Lower lobe of right lung (tissue), 2 donors: ENCODE results near the gene SPAG17. TPM values are rescaled to one million over a fixed set of nuclear protein-coding genes. Genes with fewer than 3 reads are reported as not detected.

Experiments used
- ATAC-seq, 2 donors: fragments of 200-7000 bp; cut with Tn5 transposase; one replicate each; pipeline ENCODE4 v1.9.1; 2020 to 2022; ENCODE audit warnings: mild to moderate bottlenecking in 2 of 2, moderate library complexity in 2 of 2
- DNase-seq: peaks from one replicate; pipeline ENCODE4 v3.0.0-alpha.2; 2020
- H3K27ac ChIP-seq: fragments of 200-600 bp; one replicate; pipeline ENCODE4 v1.8.0; 2022
- H3K27me3 ChIP-seq: fragments of 200-600 bp; one replicate; pipeline ENCODE4 v1.8.0; 2022; ENCODE audit warnings: low read depth
- H3K36me3 ChIP-seq: fragments of 200-600 bp; one replicate; pipeline ENCODE4 v1.8.0; 2022; ENCODE audit warnings: mild to moderate bottlenecking
- H3K4me1 ChIP-seq: fragments of 200-600 bp; one replicate; pipeline ENCODE4 v1.8.0; 2022
- H3K4me3 ChIP-seq: fragments of 200-600 bp; one replicate; pipeline ENCODE4 v1.8.0; 2022; ENCODE audit warnings: mild to moderate bottlenecking
- H3K9me3 ChIP-seq: fragments of 200-600 bp; one replicate; pipeline ENCODE4 v1.8.0; 2022
- CTCF ChIP-seq: fragments of 200-600 bp; IDR thresholded peaks from one replicate; pipeline ENCODE4 v1.8.0; 2022; ENCODE audit warnings: antibody characterized with exemption, mild to moderate bottlenecking
- intact Hi-C: fragments of 100-400 bp; cut with DNase I; formaldehyde crosslinking; loops from one replicate; pipeline ENCODE4 v1.11.0; 2022
- total RNA-seq: library from RNA; stranded (reverse); fragmentation: NEBNext Ultra II Directional; extraction: Animal tissue kit (Norgen Biotek cat#: 25700); gene quantifications from one replicate; pipeline ENCODE4 v1.2.1, GENCODE V29; 2021
- donor health status: DM: no; HTN: yes; CAD: no; lungs with severe emphysema.

The SPAG17 gene
- total RNA-seq, 1 donor from 2014 or later, result 9.9 TPM

DNA sequence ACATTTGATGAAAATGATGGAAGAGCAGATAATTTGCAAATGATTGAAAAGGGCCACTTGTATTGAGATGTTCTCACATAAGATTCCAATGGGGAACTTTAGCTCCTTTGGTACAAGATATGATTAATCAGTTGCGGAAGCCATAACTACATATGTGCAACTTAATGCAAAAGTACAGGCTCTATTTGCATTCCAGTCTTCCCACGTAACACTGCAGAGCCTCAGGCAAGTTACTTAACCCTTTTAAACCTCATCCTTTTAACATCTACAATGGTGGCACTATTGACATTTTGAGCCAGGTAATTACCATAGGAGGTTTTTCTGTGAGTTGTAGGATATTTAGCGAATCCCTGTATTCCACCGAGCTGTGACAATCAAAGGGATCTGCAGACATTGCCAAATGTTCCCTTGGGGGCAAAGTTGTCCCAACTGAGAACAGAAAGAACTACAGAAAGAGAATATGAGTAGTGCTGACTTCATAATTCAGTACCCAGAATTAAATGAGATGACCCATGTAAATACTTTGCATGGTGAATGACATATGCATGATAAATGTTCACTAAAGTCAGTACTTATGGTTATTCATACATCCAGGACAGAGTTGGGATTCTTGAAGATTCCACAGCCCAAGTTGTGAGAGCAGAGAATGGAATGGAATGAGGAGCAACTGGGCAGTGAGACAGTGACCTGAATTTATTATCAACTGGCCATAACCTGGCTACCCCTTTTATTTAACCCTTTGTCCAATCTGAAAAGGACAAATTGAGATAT is 62.6 kb downstream of the SPAG17 start:
- Histone ChIP-seq H3K27ac (no peak overlapping the region), H3K9me3 (no peaks in the 10 kb centered on the region), H3K4me1 (peaks cover 2% of the 10 kb centered on the region), H3K4me3 (no peak overlapping the region), H3K27me3 (no peaks in the 10 kb centered on the region), H3K36me3 (no peaks in the 10 kb centered on the region)
- ATAC-seq (no peak), DNase-seq (no peak)
- no peak for TF ChIP-seq CTCF
- intact Hi-C loops, result no loop called here

DNA sequence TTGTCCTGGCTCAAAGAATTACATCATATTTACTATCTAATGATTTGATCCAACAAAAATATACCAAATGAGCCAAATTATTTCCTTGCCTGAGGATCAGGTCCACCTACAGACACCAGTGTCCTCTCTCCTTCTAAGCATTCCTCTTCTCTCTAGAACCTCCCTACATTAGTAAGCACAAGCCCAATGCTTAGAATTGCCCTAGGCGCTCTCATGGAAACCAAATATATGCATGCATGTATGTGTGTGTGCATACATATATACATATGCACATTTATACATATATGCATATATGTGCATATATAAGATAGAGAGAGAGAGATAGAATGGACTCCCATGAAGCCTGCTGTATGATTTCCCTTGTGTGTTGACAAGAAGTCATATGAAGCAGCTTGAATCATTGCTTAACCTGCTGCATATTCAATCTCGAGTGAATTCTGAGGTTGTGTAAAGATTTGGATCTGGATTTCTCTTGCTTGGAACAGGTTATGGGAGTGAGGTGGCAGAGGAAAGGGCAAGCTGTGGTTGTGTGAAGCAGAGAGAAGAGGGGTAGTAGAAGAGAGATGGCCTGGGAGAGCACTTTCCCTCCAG is 66.1 kb downstream of the SPAG17 start:
- H3K9me3 ChIP-seq, result no peaks in the 10 kb centered on the region
- no peak for ATAC-seq

DNA sequence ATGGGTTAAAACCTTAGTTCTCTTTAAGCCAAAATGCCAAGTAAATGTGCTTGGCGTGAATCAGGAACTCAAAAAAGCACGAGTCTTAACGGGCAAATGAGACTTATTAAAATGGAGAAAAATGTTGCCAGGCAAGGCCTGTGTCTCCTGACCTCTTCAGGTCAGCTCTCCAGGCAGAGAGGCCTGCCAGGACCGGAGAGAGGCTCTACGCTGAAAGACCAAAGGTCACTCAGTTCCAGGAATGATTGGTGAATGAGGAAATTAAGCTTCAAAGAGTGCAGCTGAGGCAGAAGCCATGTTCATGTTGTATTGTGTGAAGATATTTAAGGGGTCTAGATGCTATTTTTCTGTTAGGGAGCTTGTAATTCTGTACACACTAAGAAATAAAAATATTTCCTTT is 66.6 kb downstream of the SPAG17 start:
- TF ChIP-seq CTCF, result no peak
- Histone ChIP-seq H3K36me3 (no peaks in the 10 kb centered on the region), H3K27me3 (no peaks in the 10 kb centered on the region), H3K9me3 (no peaks in the 10 kb centered on the region), H3K4me1 (peaks cover 9% of the 10 kb centered on the region), H3K27ac (no peak overlapping the region), H3K4me3 (no peak overlapping the region)
- DNase-seq (peak; percentile 52), ATAC-seq (peak; percentile 74 to 75)
- intact Hi-C loops, result no loop called here

More for the DNA sequence above, 66.1 kb downstream of the SPAG17 start:
- intact Hi-C loops, result no loop called here
- DNase-seq, result no peak
- TF ChIP-seq CTCF, result no peak
- Histone ChIP-seq H3K4me3 (no peak overlapping the region), H3K36me3 (no peaks in the 10 kb centered on the region), H3K27ac (no peak overlapping the region), H3K27me3 (no peaks in the 10 kb centered on the region), H3K4me1 (peaks cover 9% of the 10 kb centered on the region)

DNA sequence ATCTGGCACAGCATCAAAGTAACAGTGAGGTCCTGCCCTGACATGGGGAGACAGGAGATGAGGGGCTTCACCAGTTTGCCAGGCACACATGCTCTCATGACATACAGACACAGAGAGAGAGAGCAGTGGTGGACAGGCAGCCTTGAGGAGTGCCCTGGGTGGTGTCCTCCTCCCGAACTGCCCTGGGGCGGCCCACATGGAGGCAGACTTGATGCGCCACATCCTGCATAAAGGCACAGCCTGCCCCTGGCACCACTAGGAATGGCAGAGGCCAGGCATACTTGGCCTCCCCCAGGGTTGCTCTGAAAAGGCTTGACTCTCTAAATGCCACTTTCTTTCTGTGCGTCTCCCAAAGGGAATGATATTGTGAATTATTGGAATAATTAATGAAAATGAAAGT is 67.5 kb downstream of the SPAG17 start:
- Histone ChIP-seq H3K4me3 (no peak overlapping the region), H3K9me3 (no peaks in the 10 kb centered on the region), H3K27ac (no peak overlapping the region), H3K36me3 (no peaks in the 10 kb centered on the region), H3K27me3 (no peaks in the 10 kb centered on the region), H3K4me1 (peaks cover 9% of the 10 kb centered on the region)
- intact Hi-C loops, result no loop called here
- TF ChIP-seq CTCF, result no peak
- DNase-seq, result no peak
- ATAC-seq, result peak in 1 of 2 donors; percentile 28

DNA sequence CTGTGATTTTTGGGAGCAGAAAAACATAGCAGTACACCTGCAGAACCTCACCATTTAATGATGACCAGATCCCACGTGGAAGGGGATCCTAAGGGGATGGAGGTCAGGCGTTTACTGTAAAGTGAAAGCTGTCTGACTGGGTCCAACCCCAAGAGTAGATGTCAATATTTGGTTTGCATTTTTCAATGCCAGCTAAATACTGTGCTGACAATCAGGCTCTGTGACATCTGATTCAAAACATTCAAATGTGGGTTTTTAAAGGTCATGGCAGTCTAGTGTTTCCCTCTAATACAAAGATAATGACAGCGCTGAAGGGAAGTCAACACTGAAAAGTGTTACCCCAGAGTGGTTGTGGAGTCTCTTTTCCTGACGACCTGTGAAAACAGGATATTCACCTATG is 68.1 kb downstream of the SPAG17 start:
- intact Hi-C loops, result no loop called here
- Histone ChIP-seq H3K9me3 (no peaks in the 10 kb centered on the region), H3K4me3 (no peak overlapping the region), H3K4me1 (peaks cover 9% of the 10 kb centered on the region), H3K27me3 (no peaks in the 10 kb centered on the region), H3K36me3 (no peaks in the 10 kb centered on the region), H3K27ac (no peak overlapping the region)
- ATAC-seq (peak; percentile 38 to 62), DNase-seq (no peak)
- no peak for TF ChIP-seq CTCF
